ENCODE data around the gene NNT. TPM values are rescaled to one million over a fixed set of nuclear protein-coding genes. Genes with fewer than 3 reads are reported as not detected.

NNT gene
- 10.6 to 17.6 TPM (median 12.5 TPM) in 5 replicates for total RNA-seq (2022; extraction: Qiagen RNA extraction; ENCODE audit: low read depth)

DNA sequence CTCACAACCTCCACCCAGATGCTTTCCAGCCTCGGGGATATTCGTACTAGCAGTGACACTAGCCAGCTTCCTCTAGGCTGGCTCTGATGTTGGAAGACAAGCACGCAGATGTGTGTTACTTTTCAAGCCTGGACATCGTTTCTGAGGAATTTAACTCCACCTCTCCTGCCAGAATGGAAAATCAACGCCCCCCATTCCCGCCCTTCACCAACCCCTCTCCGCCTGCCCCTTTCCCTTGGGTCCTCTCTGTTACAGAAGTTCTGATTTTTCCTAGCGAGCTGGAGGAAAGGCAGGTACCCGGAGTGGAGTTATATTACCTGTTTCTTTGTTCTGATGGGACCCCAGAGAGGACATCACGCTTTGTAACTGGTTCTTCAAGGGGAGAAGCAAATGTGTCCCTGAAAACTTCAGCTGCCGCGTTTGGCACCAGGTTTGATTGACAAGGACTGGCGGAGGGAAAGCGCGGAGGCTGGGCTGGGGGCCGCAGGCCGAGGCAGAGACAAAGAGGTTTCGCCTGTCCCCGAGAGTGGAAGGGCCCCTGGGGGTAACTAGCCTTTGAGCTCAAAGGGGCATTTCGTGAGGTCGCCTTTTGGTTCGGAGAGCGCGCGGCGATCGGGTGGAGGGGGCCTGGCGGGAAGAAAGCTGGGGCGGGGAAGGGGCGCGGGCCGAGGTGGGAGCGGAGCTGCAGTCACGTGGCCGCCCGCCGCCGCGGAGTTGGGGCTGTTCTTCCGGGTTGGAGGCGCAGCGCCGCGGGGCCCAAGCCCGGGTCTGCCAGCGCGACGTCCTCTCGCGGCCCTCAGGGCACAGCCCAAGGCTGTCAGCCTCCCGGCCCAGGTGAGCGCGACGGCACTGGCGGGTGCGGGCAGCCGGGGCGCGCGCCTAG is at the start of gene NNT:
NNT (plus strand) TSS at position 720 of the 883 bp plus-strand sequence. CDS start 6,016 bp downstream, outside the sequence.

DNA sequence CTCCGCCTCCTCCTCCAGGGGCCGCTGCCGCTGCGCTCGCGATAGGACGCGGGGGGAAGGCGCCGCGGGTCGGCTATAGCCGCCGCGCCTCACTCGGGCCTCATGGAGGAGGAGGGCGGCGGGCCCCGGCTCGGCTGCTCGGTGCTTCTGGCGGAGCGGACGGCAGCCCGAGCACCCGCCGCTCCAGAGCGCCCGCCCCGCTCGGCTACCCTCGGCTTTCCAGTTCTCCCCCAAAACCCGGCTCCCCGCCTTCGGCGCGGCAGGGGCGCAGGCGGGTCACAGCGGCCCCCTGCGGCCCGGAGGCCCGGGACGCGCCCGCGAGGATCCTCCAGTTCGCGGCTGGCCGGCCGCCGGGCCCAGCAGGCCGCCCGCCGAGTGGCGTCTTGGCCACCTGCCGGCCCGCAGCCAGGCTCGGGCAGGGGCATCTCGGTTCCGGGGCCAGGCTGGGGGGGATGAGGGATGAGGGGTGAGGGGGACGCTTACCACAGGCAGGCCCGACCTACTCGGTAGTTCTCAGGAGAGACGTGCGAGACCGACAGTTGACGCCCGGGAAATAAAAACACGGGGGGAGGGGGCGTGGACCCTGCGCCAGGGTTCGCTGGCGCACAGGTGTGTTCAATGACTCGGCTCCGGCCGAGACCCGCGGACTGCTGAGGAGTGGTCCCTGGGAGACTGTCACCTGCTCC is 46.0 kb upstream of the NNT start, which contains the start of gene PAIP1:
PAIP1 (minus strand) TSS at position 221 of the 686 bp plus-strand sequence. CDS start 231 bp downstream, outside the sequence.

Other genes starting within 250 kb of the NNT start
- 0.06 to 0.31 TPM (median 0.13 TPM) in 5 replicates for gene CCL28, start 190.8 kb upstream of the NNT start, total RNA-seq (2022; extraction: Qiagen RNA extraction; ENCODE audit: low read depth)
- gene TMEM267, start 119.3 kb upstream of the NNT start, total RNA-seq (2022; extraction: Qiagen RNA extraction; ENCODE audit: low read depth), result 18.3 to 27.1 TPM (median 23.1 TPM) in 5 replicates
- gene C5orf34, start 88.0 kb upstream of the NNT start, total RNA-seq (2022; extraction: Qiagen RNA extraction; ENCODE audit: low read depth), result 4.3 to 5.6 TPM (median 4.9 TPM) in 5 replicates
- gene PAIP1, start 46.1 kb upstream of the NNT start, total RNA-seq (2022; extraction: Qiagen RNA extraction; ENCODE audit: low read depth), result 103 to 125 TPM (median 113 TPM) in 5 replicates